HepG2 (cell line): ENCODE data around the gene LGI2. TPM values are rescaled to one million over a fixed set of nuclear protein-coding genes. Genes with fewer than 3 reads are reported as not detected.

Source experiments
- ATAC-seq: fragments of 200-7000 bp; cut with Tn5 transposase; 3 replicates; pipeline ENCODE4 v1.9.1; 2020; ENCODE audit warnings: mild to moderate bottlenecking, moderate library complexity
- BruUV-seq: library from RNA; stranded (reverse); fragments of 400-500 nt; replicated peaks from 2 replicates; lab custom pipeline; 2021; lab: Mats Ljungman, UMichigan
- CTCF ChIA-PET: fragments of 300-600 bp; formaldehyde crosslinking; extraction: SDS; loops from one replicate; lab custom pipeline; 2021; ENCODE audit warnings: low total read pairs, inconsistent platforms, low intra/inter-chr PET ratio; lab: Yijun Ruan, JAX
- POLR2A ChIA-PET: fragments of 350-600 bp; sonication (Branson Sonifier 250); formaldehyde crosslinking; loops from one replicate; lab custom pipeline; 2020; ENCODE audit warnings: antibody characterized with exemption, inconsistent platforms; lab: Yijun Ruan, JAX
- DNase-seq: peaks from one replicate; pipeline ENCODE4 v3.0.0-alpha.2; 2015; ENCODE audit warnings: low spot score
- FAIRE-seq: peaks from 3 replicates; lab custom pipeline; 2011; peaks lifted over from hg19 to GRCh38; lab: Jason Lieb, UNC
- H2AFZ ChIP-seq: one replicate; pipeline ENCODE4 v1.6.1; 2011; ENCODE audit warnings: low read length, inconsistent platforms
- H3K27ac ChIP-seq: fragments of 300-600 bp; 3 replicates; pipeline ENCODE4 v1.8.0; 2011; ENCODE audit warnings: mixed run types, mild to moderate bottlenecking, mixed read lengths, low read length, inconsistent platforms; ENCODE audit not compliant: insufficient read depth; ENCODE audit errors: extremely low read length
- H3K27me3 ChIP-seq, 2 experiments: fragments of 200-600 bp in 1 of 2; 2 replicates in 1 of 2; 3 replicates in 1 of 2; pipeline versions ENCODE4 v1.6.0 to v1.8.0; 2011; ENCODE audit warnings: low read length in 2 of 2, mild to moderate bottlenecking in 2 of 2, moderate library complexity in 2 of 2, inconsistent platforms in 1 of 2; ENCODE audit not compliant: insufficient read depth in 2 of 2, control insufficient read depth in 1 of 2
- H3K36me3 ChIP-seq, 2 experiments: fragments of 200-600 bp in 1 of 2; replicated peaks in 1 of 2; 2 replicates in 1 of 2; 3 replicates in 1 of 2; pipeline versions ENCODE4 v1.5.1 to v1.8.0; 2011; ENCODE audit warnings: low read length in 2 of 2, inconsistent platforms in 1 of 2; ENCODE audit not compliant: insufficient read depth in 2 of 2, control insufficient read depth in 1 of 2
- H3K4me1 ChIP-seq: 2 replicates; pipeline ENCODE4 v1.5.1; 2012; ENCODE audit warnings: low read length, inconsistent platforms; ENCODE audit not compliant: insufficient read depth
- H3K4me2 ChIP-seq: 2 replicates; pipeline ENCODE4 v1.6.0; 2011; ENCODE audit warnings: low read depth, low read length, inconsistent platforms
- H3K4me3 ChIP-seq, 3 experiments: fragments of 200-600 bp in 1 of 3; sonication (generic), shearing (Covaris generic) in 1 of 3; replicated peaks in 1 of 3; 2 replicates each; pipeline ENCODE4 v1.5.1; 2011 to 2016; ENCODE audit warnings: low read length in 3 of 3, inconsistent platforms in 2 of 3, low read depth in 2 of 3, mild to moderate bottlenecking in 2 of 3, control low read depth in 1 of 3, mixed read lengths in 1 of 3; ENCODE audit not compliant: insufficient read depth in 1 of 3
- H3K79me2 ChIP-seq: one replicate; pipeline ENCODE4 v1.6.1; 2011; ENCODE audit warnings: low read length, inconsistent platforms; ENCODE audit not compliant: insufficient read depth
- H3K9ac ChIP-seq: 2 replicates; pipeline ENCODE4 v1.6.0; 2011; ENCODE audit warnings: mild to moderate bottlenecking, low read depth, low read length, inconsistent platforms; ENCODE audit not compliant: insufficient read depth
- H3K9me3 ChIP-seq: 2 replicates; pipeline ENCODE4 v1.5.1; 2012; ENCODE audit warnings: mild to moderate bottlenecking, low read length
- H4K20me1 ChIP-seq: 2 replicates; pipeline ENCODE4 v1.6.0; 2011; ENCODE audit warnings: inconsistent platforms, mild to moderate bottlenecking, low read length, moderate library complexity; ENCODE audit not compliant: insufficient read depth
- CC2D1A ChIP-seq: sonication (generic); formaldehyde crosslinking; IDR thresholded peaks from 2 replicates; pipeline ENCODE4 v1.8.1; 2023; ENCODE audit warnings: mild to moderate bottlenecking, missing genetic modification reagents
- NPAS2 ChIP-seq: sonication (generic); formaldehyde crosslinking; IDR thresholded peaks from 2 replicates; pipeline ENCODE4 v1.8.0; 2022; ENCODE audit warnings: mild to moderate bottlenecking, missing genetic modification reagents, borderline replicate concordance
- PPARG ChIP-seq: conservative IDR thresholded peaks from 2 replicates; pipeline ENCODE4 v1.6.1; 2016; ENCODE audit warnings: missing biosample characterization, missing genetic modification reagents
- SRSF9 ChIP-seq: fragments of 200-400 bp; formaldehyde crosslinking; IDR thresholded peaks from 2 replicates; pipeline ENCODE4 v1.6.1; 2018; ENCODE audit warnings: borderline replicate concordance, mild to moderate bottlenecking, low read depth, low read length; ENCODE audit not compliant: insufficient read depth, poor library complexity, severe bottlenecking
- TAF15 ChIP-seq: fragments of 200-400 bp; formaldehyde crosslinking; IDR thresholded peaks from one replicate; pipeline ENCODE4 v1.6.1; 2018; ENCODE audit warnings: mild to moderate bottlenecking, low read depth, low read length; ENCODE audit not compliant: poor library complexity, severe bottlenecking
- YEATS2 ChIP-seq: sonication (generic); formaldehyde crosslinking; IDR thresholded peaks from 2 replicates; pipeline ENCODE4 v1.4.0; 2020; ENCODE audit warnings: missing genetic modification reagents, borderline replicate concordance
- ZBED4 ChIP-seq: sonication (generic); formaldehyde crosslinking; IDR thresholded peaks from 2 replicates; pipeline ENCODE4 v1.4.0; 2020; ENCODE audit warnings: missing genetic modification reagents, borderline replicate concordance
- ZFP91 ChIP-seq: sonication (generic); formaldehyde crosslinking; IDR thresholded peaks from 2 replicates; pipeline ENCODE4 v1.9.0; 2022; ENCODE audit warnings: missing genetic modification reagents, mild to moderate bottlenecking, borderline replicate concordance
- ZNF280B ChIP-seq: sonication (generic); formaldehyde crosslinking; IDR thresholded peaks from 2 replicates; pipeline ENCODE4 v1.5.0; 2020; ENCODE audit warnings: missing genetic modification reagents, mild to moderate bottlenecking, borderline replicate concordance
- ZNF335 ChIP-seq: sonication (generic); formaldehyde crosslinking; IDR thresholded peaks from 2 replicates; pipeline ENCODE4 v1.4.0; 2020; ENCODE audit warnings: missing genetic modification reagents
- ZNF772 ChIP-seq: sonication (generic); formaldehyde crosslinking; IDR thresholded peaks from 2 replicates; pipeline ENCODE4 v1.5.0; 2020; ENCODE audit warnings: mild to moderate bottlenecking, missing genetic modification reagents
- WGBS: methylation state at CpG from one replicate; pipeline ENCODE4 v1.1.6; 2017; ENCODE audit warnings: low lambda C conversion rate; 5-methylcytosine and 5-hydroxymethylcytosine counted together
- in situ Hi-C: cut with HindIII; loops from 2 replicates; pipeline ENCODE4 v1.10.0; 2017; ENCODE audit warnings: low pct_unique_long_range_greater_than_20kb; ENCODE audit not compliant: extremely low pct_ligation_motif_present
- intact Hi-C: fragments of 100-400 bp; cut with micrococcal nuclease; formaldehyde crosslinking; loops from one replicate; pipeline ENCODE4 v1.10.0; 2022; ENCODE audit not compliant: unreplicated experiment
- polyA plus RNA-seq, 8 experiments: library from polyadenylated mRNA; depleted of rRNA in 3 of 8; stranded (reverse) in 7 of 8; unstranded in 1 of 8; fragments of >200 nt; fragmentation: Illumina TruSeq in 4 of 8; extraction: Trizol in 4 of 8; gene quantifications; 2 replicates each; pipeline versions ENCODE4 v1.2.1 to v1.2.3, GENCODE V29; 2011 to 2016; ENCODE audit warnings: low read depth in 4 of 8, missing spikeins in 1 of 8, mixed read lengths in 1 of 8; ENCODE audit not compliant: insufficient read depth in 1 of 8
- total RNA-seq, 5 experiments: library from RNA; depleted of rRNA; stranded (reverse); fragments of >200 nt; fragmentation: Illumina TruSeq; extraction: Trizol; gene quantifications; 2 replicates each; pipeline ENCODE4 v1.2.3, GENCODE V29; 2016; ENCODE audit warnings: low read depth in 1 of 5

Gene LGI2
- total and polyA plus RNA-seq, 2 of the 13 experiments (the other 11 are each of a cell fraction or from before 2014, with no cell fraction given): not detected

- TF ChIP-seq ZNF280B (CRISPR knock-in tag): no peak
These were observed 28.1 kb upstream of the LGI2 start (continued) for GRCh38 chr4:25058796-25059195.

GRCh38 chr4:25057299-25057698, 26.6 kb upstream of the LGI2 start:
- Histone ChIP-seq H3K4me1 (no peaks in the 10 kb centered on the region), H2AFZ (no peak overlapping the region), H3K9ac (no peak overlapping the region), H3K9me3 (no peaks in the 10 kb centered on the region), H3K4me3 (no peak overlapping the region), H3K27ac (no peak overlapping the region), H4K20me1 (no peaks in the 10 kb centered on the region), H3K27me3 (0 out of 5 replicates have a peak, but pooled peaks cover 0 to 4% of the 10 kb centered on the region in 2 experiments), H3K36me3 (no peaks in the 10 kb centered on the region), H3K79me2 (no peaks in the 10 kb centered on the region), H3K4me2 (no peak overlapping the region)
- BruUV-seq: no TSS peak
- no peak for DNase-seq
- intact Hi-C loops: no loop called here
- FAIRE-seq: no peak
- POLR2A ChIA-PET: no interaction called here
- 0% methylated on average over 4 of the region's 8 CpGs for WGBS
- in situ Hi-C loops: no loop called here
- no peak for ATAC-seq
- TF ChIP-seq ZNF335 (CRISPR knock-in tag): no peak
- no peak for TF ChIP-seq TAF15
- TF ChIP-seq SRSF9: no peak
- no peak for TF ChIP-seq ZFP91 (CRISPR knock-in tag)
- no peak for TF ChIP-seq ZNF772 (CRISPR knock-in tag)
- no peak for TF ChIP-seq PPARG (CRISPR knock-in tag)
- TF ChIP-seq NPAS2 (CRISPR knock-in tag): no peak
- TF ChIP-seq ZBED4 (CRISPR knock-in tag): no peak
- TF ChIP-seq YEATS2 (CRISPR knock-in tag): no peak
- TF ChIP-seq CC2D1A (CRISPR knock-in tag): no peak
- CTCF ChIA-PET: no interaction called here
